GM18502 (cell line): ENCODE measurements around the gene JTB.
A peak's percentile ranks its signal among the peaks of the same experiment; 100 is the strongest.

ENCODE experiments used
- ATAC-seq: cut with Tn5 transposase; IDR thresholded peaks from one replicate; pipeline ENCODE4 v1.9.1; 2021; ENCODE audit warnings: mild to moderate bottlenecking; ENCODE audit not compliant: unreplicated experiment, poor library complexity

The JTB gene

GRCh38 chr1:153957744-153958110, 19.7 kb downstream of the JTB start:
- peak; percentile 29 for ATAC-seq

DNA sequence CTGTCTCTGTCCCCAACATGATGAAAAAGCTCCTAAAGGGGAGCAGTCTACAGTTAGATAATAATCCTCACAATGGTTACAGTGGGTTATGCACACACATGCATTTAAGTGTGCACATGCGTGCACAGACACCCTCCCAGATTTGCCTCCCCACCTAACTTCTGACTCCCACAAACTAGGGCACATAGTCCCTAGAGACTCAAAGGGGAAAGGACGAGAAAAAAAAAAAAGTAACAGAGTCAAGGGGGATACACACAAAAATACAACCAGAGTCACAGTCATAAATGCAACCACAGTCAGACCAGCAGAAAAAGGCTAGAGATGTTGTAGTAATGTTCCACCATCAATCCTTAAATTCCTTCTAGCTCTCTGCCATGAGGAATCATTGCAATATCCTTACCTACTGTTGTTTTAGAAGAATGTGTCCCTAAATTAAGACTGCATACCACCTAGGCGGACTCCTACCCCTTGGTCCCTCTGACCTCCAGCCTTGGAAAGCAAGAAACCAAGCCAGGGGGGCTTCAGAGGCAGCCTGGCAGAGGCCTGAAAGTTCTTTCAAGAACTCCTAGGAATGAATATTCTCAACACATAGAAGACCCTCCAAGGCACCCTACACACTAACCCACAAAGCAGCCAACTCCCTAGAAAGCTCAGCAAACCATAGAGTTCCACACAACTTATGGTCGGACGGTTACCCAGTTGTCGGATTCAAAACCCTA, 20.3 kb downstream of the JTB start:
- no peak for ATAC-seq

DNA sequence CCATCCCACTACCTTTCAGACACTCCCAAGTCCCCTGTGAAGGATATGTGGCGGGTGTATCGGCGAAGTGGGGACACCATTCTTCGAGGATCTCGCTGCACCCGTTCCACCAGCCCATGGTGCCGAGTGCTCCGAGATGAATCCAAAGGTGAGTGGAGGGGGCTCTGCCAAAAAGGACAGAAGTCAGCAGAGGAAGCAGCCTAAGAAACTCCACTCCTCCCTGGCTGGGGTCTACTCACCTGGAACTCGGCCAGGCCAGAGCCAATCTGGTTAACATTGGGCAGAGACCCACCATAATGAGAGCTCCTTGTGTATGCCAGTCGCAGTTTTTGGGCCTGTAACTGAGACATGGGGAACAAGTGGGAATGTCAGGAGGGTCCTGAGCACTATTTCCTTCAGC, 22.6 kb downstream of the JTB start:
- ATAC-seq = no peak

- no peak for ATAC-seq
Measured at GRCh38 chr1:153953859-153954365, 23.6 kb downstream of the JTB start.

GRCh38 chr1:153951801-153952200, 25.7 kb downstream of the JTB start:
- ATAC-seq = no peak

GRCh38 chr1:153951183-153951582, 26.3 kb downstream of the JTB start:
- ATAC-seq = no peak

GRCh38 chr1:153946622-153947241, 30.7 kb downstream of the JTB start, which contains the start of gene DENND4B:
Gene DENND4B, minus strand, starts transcription at chr1:153946718. Its CDS starts 2,344 bp downstream, at chr1:153944374.
- ATAC-seq = peak; percentile 58

- ATAC-seq = peak; percentile 73
Measured at GRCh38 chr1:153945795-153946621, 31.5 kb downstream of the JTB start.

GRCh38 chr1:153945131-153945794, 32.2 kb downstream of the JTB start:
- ATAC-seq = no peak

DNA sequence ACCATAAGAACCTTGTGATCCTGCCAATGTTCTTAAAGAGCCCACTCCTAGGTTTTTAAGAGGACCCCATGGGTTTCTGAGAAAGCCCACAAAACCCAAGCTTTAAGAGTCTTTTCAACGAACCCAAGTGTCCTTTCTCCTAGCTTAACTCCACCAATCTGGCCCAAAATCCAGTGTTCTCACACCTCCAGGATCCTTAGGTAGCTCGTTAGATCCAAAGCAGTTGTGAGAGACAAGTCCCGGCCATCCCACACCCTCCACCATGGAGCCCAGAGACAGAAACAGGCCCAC, 32.7 kb downstream of the JTB start:
- ATAC-seq = no peak

- no peak for ATAC-seq
Measured at GRCh38 chr1:153944005-153944826, 33.3 kb downstream of the JTB start.

DNA sequence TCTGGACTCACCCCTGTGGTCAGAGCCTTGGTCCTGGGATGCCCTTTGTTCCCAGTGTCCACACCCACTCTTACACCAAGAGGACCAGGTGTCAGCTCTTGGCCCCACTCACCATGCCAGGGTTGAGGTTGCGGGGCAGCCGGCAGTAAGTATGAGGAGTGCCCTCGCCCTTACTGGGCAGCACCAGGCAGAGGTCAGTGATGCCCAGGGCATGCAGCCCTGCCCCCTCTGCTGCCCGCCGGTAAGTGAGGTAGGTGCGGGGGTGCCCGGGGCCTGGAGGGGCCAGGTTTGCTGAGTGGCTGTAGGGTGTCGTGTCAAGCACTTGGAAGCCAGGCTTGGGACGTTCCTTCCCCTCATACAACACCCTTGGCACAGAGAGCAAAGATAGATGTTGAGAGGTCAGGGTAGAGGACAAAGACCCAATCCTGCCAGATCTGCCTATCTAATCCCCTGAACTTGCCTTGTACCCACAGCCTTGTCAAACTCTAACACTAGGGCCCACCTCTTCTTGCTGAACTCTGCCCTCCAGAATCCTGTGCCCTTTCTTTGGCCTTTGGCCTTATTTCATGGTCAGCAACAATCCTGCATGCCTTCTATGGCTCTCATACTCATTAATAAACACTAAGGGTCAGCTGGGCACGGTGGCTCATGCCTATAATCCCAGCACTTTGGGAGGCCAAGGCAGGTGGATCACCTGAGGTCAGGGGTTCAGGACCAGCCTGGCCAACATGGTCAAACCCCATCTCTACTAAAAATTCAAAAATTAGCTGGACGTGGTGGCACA, 34.5 kb downstream of the JTB start:
- no peak for ATAC-seq

GRCh38 chr1:153941826-153942725, 35.4 kb downstream of the JTB start:
- ATAC-seq = no peak

DNA sequence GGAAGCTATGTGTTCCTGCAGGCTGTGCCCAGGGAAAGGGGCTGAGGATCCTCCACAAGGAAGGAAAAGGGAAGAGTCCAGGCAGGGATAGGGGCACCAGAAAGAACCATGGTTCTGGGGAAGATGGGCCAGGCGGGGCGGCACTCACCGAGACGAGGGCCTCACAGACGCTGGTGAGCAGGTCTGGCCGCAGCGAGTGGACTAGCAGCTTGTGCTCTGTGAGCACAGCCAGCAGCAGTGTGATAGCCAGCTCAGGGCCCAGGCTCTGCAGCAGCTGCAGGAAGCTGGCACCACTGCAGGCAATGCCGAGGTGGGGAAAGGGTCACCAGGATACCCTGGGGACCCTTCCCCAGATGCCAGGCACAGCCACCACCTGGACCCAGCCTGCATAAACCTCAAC, 36.7 kb downstream of the JTB start:
- ATAC-seq = no peak

GRCh38 chr1:153939476-153939875, 38.0 kb downstream of the JTB start:
- ATAC-seq = no peak

GRCh38 chr1:153938996-153939395, 38.5 kb downstream of the JTB start:
- no peak for ATAC-seq

GRCh38 chr1:153937331-153937730, 40.1 kb downstream of the JTB start:
- no peak for ATAC-seq
